NCI-H1694 treated with DMSO at 0.1 percent for 48 hours (cell line): Measurements from ENCODE around the gene COPS2.
"Not testable (repeated sequence)": the region's sequence is repeated elsewhere in the genome, so short reads cannot be mapped to it uniquely, and the experiment has no call there.

Experiments
- DNase-seq: peaks from one replicate; lab custom pipeline; 2025; lab: John Stamatoyannopoulos, UW

COPS2 gene

GRCh38 chr15:49155110-49155833 lies at the start of gene COPS2:
COPS2 (minus strand) TSS chr15:49155599; CDS start chr15:49155578, 21 bp downstream.
- DNase-seq, result peak; percentile 95

- DNase-seq, result no peak
These were observed 44.9 kb upstream of the COPS2 start for GRCh38 chr15:49200347-49200746.

- no peak for DNase-seq
These were observed 44.3 kb upstream of the COPS2 start for GRCh38 chr15:49199666-49200065.

- DNase-seq, result no peak
These were observed 41.5 kb upstream of the COPS2 start for GRCh38 chr15:49196856-49197255.

GRCh38 chr15:49191892-49192291 lies 36.5 kb upstream of the COPS2 start:
- no peak for DNase-seq

- DNase-seq, result no peak
These were observed 35.2 kb upstream of the COPS2 start for GRCh38 chr15:49190586-49190985.

GRCh38 chr15:49189631-49190030 lies 34.2 kb upstream of the COPS2 start:
- no peak for DNase-seq

GRCh38 chr15:49188933-49189332 lies 33.5 kb upstream of the COPS2 start:
- DNase-seq, result no peak

GRCh38 chr15:49187549-49188245 lies 32.3 kb upstream of the COPS2 start:
- no peak for DNase-seq

DNA sequence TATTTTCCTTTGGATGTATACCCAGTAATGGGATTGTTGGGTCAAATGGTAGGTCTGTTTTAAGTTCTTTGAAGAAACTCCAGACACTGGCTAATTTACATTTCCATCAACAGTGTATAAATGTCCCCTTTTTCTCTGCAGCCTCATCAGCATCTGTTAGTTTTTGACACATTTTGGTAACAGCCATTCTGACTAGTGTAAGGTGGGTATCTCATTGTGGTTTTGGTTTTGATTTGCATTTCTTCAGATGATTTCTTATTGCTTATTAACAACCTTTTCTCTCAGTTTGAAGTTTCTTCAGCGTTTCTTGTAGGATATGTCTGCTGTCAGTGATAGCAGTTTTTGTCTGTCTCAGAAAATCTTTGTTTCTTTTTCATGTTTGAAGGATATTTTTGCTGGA lies 30.1 kb upstream of the COPS2 start:
- no peak for DNase-seq

GRCh38 chr15:49183741-49184140 lies 28.3 kb upstream of the COPS2 start:
- DNase-seq, result not testable (repeated sequence)

- DNase-seq, result no peak
These were observed 26.7 kb upstream of the COPS2 start for GRCh38 chr15:49182128-49182527.

DNA sequence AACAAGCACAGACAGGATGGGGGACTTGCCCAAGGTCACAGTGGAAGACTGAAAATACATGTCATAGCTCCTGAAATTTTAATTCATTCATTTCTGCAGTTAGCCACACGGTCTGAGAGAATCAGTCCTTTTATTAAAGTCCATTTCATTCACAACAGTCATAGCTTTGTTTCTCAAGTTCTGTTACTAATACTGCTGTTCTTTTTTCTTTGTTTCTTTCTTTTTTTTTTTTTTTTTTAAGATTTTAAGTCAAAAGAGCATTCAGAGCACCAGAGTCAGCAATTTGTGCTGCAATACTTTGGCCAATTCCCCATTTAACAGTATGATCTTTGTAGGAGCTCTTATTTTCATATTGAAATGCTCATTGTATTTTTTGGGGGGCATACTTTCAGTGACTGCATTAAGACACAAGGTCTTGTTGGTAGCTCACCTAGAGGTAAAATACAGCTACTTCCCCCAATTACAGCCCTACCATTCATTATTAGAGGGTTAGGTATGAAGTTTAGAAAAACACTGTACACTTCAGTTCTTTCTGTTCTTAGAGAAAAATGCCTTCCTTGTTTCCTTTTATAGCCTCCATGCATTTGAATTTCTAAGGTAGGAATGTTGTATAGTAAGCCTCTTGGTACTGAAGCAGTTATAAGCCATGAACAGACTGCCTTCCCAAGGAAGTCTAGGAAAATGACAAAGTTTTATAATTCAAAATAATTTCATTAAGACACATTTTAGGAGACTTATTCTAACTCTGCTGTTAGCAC lies 24.2 kb upstream of the COPS2 start:
- no peak for DNase-seq

DNA sequence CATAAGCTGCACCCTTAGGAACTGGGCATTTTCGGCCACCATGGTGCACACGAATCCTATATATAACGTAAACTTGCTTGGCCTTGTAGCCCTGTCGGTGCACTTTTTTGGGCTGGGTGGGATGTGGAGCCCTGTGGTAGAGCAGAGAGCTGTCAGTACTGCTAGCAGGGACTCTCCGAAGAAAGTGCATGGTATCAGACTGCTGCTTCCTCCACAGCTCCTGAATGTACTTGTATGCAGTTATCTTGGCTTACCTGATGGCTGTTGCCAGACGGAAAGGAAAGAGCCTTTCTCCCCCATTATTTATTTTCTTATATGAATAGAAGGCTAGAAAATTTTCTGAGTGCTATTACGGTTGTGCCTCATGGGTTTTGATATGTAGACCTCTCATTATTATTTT lies 23.1 kb upstream of the COPS2 start:
- DNase-seq, result no peak

DNA sequence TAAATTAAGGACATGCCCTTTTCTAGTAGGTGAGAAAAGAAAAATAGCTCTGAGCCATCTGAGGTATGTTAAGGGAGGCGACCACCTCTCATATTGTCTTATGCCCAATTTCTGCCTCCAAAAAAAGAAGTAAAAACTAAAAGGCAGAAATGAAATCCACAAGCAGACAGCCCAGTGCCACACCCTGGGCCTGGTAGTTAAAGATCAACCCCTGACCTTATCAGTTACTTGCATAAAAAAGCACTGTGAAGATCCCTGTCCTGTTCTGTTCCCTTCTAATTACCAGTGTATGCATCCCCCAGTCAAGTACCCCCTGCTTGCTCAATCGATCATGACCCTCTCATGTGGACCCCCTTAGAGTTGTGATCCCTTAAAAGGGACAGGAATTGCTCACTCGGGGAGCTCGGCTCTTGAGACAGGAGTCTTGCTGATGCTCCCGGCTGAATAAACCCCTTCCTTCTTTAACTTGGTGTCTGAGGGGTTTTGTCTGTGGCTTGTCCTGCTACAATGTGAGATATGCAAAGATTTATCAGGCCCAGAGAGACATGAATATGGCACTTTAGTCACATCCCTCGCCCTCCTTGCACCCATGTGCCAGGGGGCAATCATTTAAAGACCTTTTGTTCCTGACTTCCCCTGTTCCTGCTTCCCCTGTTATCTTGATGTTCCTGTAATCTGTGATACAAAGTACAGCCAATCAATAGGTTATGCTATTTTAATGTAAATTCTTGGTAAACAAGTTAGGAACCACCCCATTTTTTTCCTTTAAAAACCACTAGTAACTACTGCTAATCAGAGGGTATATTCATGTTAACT lies 20.4 kb upstream of the COPS2 start:
- not testable (repeated sequence) for DNase-seq

DNA sequence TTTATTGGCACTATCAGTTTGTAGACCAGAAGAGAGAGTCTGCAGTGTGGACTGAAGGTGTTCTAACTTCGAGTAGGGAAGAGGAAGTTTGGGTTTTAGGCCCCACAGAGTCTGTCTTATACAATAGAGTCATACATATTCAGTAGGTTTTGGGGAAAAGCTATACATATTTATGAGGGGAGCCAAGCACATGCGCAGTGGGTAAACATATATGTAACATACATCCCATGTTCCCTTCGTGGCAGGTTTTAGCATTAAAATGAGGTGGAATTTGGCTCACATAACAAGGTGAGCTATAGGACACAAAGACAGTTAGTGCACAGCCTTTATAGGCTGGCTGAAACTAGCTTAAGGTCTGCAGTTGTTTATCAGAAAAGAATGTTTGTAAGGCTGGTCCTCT lies 19.5 kb upstream of the COPS2 start:
- no peak for DNase-seq

- DNase-seq, result no peak
These were observed 16.4 kb upstream of the COPS2 start for GRCh38 chr15:49171790-49172189.

DNA sequence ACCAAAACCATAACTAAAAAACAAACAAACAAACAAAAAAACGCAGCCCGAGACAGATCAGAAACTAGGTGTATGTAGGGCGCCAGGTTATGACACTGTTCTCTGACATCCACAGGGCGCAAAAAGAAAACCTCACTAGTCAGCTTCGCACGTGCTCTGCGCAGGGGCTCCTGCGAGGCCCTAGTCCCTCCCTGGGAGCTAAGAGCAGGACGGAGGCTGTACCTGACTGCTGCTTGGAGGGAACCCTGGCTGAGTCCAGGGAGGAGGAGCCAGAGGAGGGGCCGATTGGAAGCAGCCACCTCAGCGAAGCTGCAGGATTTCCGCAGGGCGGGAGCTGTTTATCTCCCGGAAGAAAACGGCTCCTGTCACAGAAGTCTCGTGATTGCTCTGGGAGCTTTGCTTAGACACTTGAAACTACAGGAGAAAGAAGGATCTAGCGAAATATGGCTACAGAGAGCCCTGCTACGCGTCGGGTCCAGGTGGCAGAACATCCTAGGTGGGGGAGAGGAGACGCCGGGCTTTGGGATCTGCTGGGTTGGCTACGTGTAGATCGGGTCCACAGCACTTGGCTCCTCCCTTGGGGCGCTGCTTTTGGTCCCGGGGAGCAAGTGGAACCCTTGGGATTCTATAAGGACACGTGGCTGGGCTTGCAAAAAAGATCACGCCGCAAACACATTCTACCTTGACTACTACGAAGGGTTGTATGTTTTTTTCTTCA lies 14.6 kb upstream of the COPS2 start, which contains the start of gene GALK2:
Gene GALK2, plus strand, starts transcription at position 368 of the 718 bp plus-strand sequence. Its CDS starts 76 bp downstream, at position 444.
- DNase-seq, result peak; percentile 65

- DNase-seq, result no peak
These were observed 12.6 kb upstream of the COPS2 start for GRCh38 chr15:49168016-49168415.

DNA sequence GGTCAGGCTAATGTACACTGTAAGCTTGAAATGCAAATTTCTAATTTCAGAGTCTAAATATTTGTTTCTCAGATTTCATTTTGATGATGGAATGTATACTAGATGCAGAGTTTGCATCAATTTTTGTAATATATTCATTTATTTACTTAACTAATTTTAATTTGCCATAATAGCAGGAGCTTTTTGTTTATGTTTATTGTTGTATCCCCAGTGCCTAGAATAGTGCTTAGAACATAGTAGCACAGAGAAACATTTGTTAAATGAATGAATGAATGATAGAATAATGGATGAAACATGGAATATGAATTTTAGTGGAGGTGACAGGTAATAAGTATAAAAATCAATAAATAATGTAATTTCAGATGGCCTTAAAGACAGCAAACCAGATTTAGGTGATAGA lies 9.5 kb upstream of the COPS2 start:
- DNase-seq, result no peak

DNA sequence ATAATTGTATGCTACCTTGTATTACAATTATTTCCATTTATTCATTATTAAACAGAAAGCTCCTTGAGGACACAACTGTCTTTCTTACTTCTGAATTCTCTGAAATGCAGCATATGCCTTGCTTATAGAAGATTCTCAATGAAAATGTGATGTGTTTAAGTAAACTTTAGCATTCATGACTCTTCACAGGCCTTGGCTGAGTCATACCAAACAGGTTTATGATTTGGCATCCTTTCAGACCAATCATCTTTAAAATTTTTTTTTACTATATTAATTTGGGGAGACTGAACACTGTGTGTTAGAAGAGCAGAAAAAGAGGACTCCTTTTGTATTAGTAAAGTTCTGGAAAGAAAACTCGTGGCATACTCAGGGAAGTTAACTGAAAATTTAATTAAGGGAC lies 8.3 kb upstream of the COPS2 start:
- no peak for DNase-seq
